HG03439 (cell line): ENCODE measurements around the gene FGFR4.

Experiments used
- ATAC-seq: cut with Tn5 transposase; IDR thresholded peaks from one replicate; pipeline ENCODE4 v1.9.1; 2021; ENCODE audit warnings: mild to moderate bottlenecking, moderate library complexity; ENCODE audit not compliant: unreplicated experiment

FGFR4 gene

GRCh38 chr5:177084175-177084574 is 2.5 kb upstream of the FGFR4 start:
- no peak for ATAC-seq

GRCh38 chr5:177085985-177086653 is 596 bp upstream of the FGFR4 start:
- ATAC-seq = no peak

- no peak for ATAC-seq
Measured at GRCh38 chr5:177087398-177088005, 787 bp downstream of the FGFR4 start.

GRCh38 chr5:177089127-177089526 is 2.4 kb downstream of the FGFR4 start:
- no peak for ATAC-seq

GRCh38 chr5:177089825-177090641 is 3.3 kb downstream of the FGFR4 start:
- no peak for ATAC-seq

- ATAC-seq = no peak
Measured at GRCh38 chr5:177090813-177091212, 4.1 kb downstream of the FGFR4 start.

GRCh38 chr5:177091232-177091631 is 4.5 kb downstream of the FGFR4 start:
- ATAC-seq = no peak

GRCh38 chr5:177092178-177093081 is 5.7 kb downstream of the FGFR4 start:
- ATAC-seq = no peak

- no peak for ATAC-seq
Measured at GRCh38 chr5:177093082-177093712, 6.5 kb downstream of the FGFR4 start.

- no peak for ATAC-seq
Measured at GRCh38 chr5:177093803-177094202, 7.1 kb downstream of the FGFR4 start.

GRCh38 chr5:177094224-177095087 is 7.7 kb downstream of the FGFR4 start:
- ATAC-seq = no peak

- ATAC-seq = no peak
Measured at GRCh38 chr5:177095088-177095669, 8.5 kb downstream of the FGFR4 start.

GRCh38 chr5:177096162-177097015 is 9.7 kb downstream of the FGFR4 start:
- no peak for ATAC-seq

GRCh38 chr5:177097016-177097985 is 10.6 kb downstream of the FGFR4 start:
- ATAC-seq = no peak

GRCh38 chr5:177098120-177098469 is 11.4 kb downstream of the FGFR4 start:
- ATAC-seq = no peak

- ATAC-seq = no peak
Measured at GRCh38 chr5:177098470-177099141, 11.9 kb downstream of the FGFR4 start.
